ENCODE results near the gene JARID2. TPM values are rescaled to one million over a fixed set of nuclear protein-coding genes. Genes with fewer than 3 reads are reported as not detected.

The JARID2 gene
- total RNA-seq, 1 donor from 2014 or later: 43.9 TPM

DNA sequence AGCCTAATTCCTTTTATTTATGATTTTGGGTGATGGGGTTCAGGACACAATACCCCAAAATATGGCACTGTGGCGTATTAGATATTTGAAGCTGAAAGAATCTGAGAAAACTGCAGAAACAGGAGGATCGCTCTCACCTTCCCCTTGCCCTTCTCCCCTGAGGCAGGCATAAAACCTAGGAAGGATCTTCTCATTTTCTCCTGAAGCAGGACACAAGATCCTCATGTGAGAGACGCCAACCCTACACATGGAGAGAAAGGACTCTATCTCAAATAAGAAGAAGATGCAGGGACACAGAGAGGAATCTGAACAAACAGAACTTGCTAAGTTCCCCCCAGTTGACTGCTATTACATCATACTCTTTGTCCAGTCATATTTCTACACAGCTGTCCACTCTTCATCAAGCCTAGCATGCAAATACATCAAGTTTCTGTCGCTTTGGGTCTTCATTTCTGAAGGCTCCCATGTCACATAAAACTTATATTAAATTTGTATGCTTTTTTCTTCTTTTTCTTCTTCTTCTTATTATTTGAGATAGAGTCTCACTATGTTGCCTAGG, 307.9 kb downstream of the JARID2 start:
- peaks cover 10% of the 10 kb centered on the region for H3K36me3 Mint-ChIP-seq
- peaks cover 18% of the 10 kb centered on the region for H3K4me1 Mint-ChIP-seq (ENCODE audit: unreplicated experiment)
- no peaks in the 10 kb centered on the region for H3K9me3 Mint-ChIP-seq
- H3K27me3 Mint-ChIP-seq: no peaks in the 10 kb centered on the region
- no peak overlapping the region for H3K4me3 Mint-ChIP-seq
- no peak overlapping the region for H3K27ac Mint-ChIP-seq
- TF ChIP-seq CTCF (conservative IDR thresholded peaks at IDR 0.05): no peak
- DNase-seq (ENCODE audit: extremely low spot score, unreplicated experiment): no peak

DNA sequence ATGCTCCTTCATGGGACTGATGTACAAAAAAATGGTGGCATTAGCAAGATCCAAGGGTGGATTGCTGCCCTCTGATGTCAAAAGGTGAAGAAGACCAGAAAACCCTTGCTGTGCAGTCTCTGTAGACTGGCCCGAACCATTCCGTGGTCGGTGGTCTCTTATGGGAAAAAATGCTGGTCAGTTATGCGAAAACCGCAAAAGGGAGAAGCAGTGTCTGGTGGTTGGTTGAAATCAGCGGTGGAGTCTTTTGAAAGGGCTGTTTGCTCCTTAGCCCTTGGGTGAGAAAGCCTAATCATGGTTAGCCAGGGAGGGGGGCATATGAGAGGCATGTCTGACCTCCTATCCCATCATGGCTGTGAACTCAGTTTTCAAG, 308.8 kb downstream of the JARID2 start:
- Mint-ChIP-seq H3K9me3 (no peaks in the 10 kb centered on the region), H3K4me3 (no peak overlapping the region), H3K4me1 (ENCODE audit: unreplicated experiment) (peaks cover 18% of the 10 kb centered on the region), H3K36me3 (peaks cover 10% of the 10 kb centered on the region), H3K27me3 (no peaks in the 10 kb centered on the region), H3K27ac (no peak overlapping the region)
- TF ChIP-seq CTCF (conservative IDR thresholded peaks at IDR 0.05): no peak
- DNase-seq (ENCODE audit: extremely low spot score, unreplicated experiment): no peak

DNA sequence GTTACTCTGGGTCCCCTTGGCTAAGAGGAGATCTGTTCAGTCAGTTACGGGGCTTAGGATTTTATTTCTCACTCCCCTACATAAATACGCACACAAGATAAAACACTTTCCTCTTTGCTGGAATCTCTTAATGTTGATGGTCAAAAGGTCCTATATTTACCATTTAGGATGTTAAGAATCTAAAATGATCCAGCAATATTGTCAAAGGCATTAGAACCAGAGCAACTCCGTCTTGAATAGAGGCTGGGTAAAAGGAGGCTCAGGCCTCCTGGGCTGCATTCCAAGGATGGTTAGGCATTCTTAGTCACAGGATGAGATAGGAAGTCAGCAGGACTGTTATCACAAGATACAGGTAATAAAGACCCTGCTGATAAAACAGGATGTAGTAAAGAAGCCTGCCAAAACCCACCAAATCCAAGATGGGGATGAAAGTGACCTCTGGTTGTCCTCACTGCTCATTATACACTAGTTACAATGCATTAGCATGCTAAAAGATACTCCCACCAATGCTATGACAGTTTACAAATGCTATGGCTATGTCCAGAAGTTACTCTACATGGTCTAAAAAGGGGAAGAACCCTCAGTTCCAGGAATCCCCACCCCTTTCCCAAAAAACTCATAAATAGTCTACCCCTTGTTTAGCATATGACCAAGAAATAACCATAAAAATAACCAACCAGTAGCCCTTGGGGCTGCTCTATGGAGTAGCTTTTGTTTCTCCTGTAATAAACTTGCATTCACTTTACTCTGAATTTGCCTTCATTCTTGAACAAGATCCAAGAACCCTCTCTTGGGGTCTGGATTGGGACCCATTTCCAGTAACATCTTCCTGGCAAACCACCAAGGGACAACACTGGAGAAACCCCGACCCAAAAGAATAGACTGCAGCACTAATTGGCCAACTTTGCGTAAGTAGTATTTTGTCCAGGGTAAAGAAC, 309.5 kb downstream of the JARID2 start:
- no peak for DNase-seq (ENCODE audit: extremely low spot score, unreplicated experiment)
- Mint-ChIP-seq H3K4me1 (ENCODE audit: unreplicated experiment) (peaks cover 18% of the 10 kb centered on the region), H3K27ac (no peak overlapping the region)

DNA sequence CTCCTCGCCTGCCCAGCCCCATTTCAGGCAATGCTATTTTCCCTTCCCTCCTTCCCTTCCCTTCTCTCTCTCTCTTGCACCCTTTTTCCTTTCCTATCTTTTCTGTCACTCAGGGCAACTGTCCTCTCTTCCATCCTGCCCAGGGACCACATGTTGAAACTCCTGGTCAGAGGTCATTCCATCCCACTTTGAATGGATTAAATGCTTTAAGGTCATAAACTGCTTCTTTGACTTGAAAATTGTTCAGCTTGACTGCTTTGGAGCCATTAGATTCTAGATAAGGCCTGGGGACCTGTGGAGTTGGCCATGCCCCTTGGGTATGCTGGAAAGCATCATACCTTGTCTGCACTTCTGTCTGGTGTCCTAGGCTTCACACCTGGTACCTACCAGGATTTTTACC, 310.8 kb downstream of the JARID2 start:
- peaks cover 11% of the 10 kb centered on the region for H3K4me1 Mint-ChIP-seq (ENCODE audit: unreplicated experiment)
- no peak overlapping the region for H3K27ac Mint-ChIP-seq
- no peak for DNase-seq (ENCODE audit: extremely low spot score, unreplicated experiment)
- H3K36me3 Mint-ChIP-seq: peaks cover 7% of the 10 kb centered on the region
- TF ChIP-seq CTCF (conservative IDR thresholded peaks at IDR 0.05): no peak
- H3K4me3 Mint-ChIP-seq: no peak overlapping the region
- no peaks in the 10 kb centered on the region for H3K27me3 Mint-ChIP-seq
- no peaks in the 10 kb centered on the region for H3K9me3 Mint-ChIP-seq

More for the DNA sequence above, 309.5 kb downstream of the JARID2 start:
- Mint-ChIP-seq H3K4me3 (no peak overlapping the region), H3K27me3 (no peaks in the 10 kb centered on the region), H3K36me3 (peaks cover 10% of the 10 kb centered on the region), H3K9me3 (no peaks in the 10 kb centered on the region)
- TF ChIP-seq CTCF (conservative IDR thresholded peaks at IDR 0.05): no peak

DNA sequence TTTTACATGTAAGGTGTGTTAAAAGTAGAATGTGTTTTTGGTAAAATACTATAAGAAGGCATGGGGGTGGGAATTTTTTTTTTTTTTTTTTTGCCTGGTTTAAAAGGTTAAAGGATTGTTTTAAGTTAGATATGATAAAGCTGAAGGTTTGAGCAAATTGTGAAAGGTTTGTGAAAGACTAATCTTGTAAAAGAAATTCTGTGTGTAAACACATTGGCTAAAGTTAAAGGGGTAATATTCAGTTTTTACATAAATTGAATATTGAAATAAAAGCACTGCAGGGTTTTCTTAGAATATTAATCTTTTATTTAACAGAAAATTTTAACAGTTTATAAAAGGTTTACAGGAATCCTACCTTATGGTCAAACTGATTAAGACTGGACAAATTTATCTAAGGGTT, 311.3 kb downstream of the JARID2 start:
- TF ChIP-seq CTCF (conservative IDR thresholded peaks at IDR 0.05): no peak
- peaks cover 5% of the 10 kb centered on the region for H3K36me3 Mint-ChIP-seq
- DNase-seq (ENCODE audit: extremely low spot score, unreplicated experiment): no peak
- H3K9me3 Mint-ChIP-seq: no peaks in the 10 kb centered on the region
- no peak overlapping the region for H3K4me3 Mint-ChIP-seq
- no peaks in the 10 kb centered on the region for H3K27me3 Mint-ChIP-seq
- H3K4me1 Mint-ChIP-seq (ENCODE audit: unreplicated experiment): peaks cover 7% of the 10 kb centered on the region
- H3K27ac Mint-ChIP-seq: no peak overlapping the region
